Activated CD8-positive, alpha-beta memory T cell treated with anti-CD3 and anti-CD28 coated beads for 4 hours (primary cell): ENCODE results near the gene GLA.

Source experiments
- DNase-seq, 2 donors: peaks; one replicate each; pipeline ENCODE4 v3.0.0-alpha.2; 2020; ENCODE audit warnings: low read depth in 2 of 2

GLA gene

GRCh38 chrX:101357166-101357795, 50.4 kb downstream of the GLA start:
- no peak for DNase-seq

DNA sequence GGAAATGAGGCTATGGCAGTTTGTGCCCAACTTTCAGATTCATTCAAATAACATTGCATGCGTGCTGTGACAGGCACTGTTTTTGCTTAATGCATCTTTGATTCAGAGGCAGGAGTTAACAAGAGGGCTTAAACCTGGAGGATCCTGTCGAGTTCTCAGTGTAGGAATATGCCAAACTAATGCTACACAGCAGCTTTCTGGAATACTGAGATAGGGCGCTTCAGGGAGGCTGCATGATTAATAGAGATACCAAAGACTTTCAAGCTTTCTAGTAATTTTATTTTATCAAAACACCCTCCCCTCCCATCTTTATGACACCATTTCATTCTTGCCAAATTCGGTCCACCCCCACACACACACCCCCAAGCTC, 58.5 kb downstream of the GLA start:
- DNase-seq, result no peak

DNA sequence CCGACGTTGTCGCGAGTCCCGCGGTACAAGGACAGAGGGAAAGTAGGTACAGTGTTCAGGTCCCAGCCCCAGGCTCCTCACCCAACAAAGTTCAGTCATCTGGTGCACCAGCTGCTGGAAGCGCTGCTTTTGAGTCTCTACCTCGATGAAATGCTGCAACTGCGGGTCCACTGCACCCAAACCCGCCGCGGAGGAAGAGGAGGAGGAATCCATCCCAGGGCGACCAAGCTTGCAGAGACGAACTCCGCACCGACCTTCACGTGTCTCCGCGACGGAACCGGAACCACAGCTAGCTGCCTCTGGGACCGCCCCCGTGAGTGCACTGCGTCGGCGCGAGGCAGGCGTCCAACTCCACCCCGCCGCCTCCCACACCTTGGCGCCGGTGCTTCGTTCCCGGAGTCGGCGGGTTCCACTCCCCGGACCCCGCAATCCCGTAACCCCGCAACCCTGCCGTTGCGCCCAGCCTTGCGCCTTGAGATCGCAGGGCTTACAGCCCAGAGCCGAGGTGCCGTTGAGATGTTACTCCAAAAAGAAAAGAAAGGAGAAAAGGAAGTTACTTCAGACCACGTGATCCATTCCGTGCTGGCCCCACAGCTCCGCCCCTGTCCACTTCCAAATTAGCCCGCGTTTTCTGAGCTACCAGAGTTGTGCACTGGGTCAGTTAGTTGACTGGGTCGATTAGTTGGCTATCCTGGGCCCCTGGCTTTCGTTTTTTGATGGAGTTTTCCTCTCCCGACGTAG, 59.1 kb downstream of the GLA start, which contains the start of gene TIMM8A:
Gene TIMM8A, minus strand, starts transcription at position 291 of the 741 bp plus-strand sequence. Its CDS starts 78 bp downstream, at position 213.
- peak; percentile 48 to 64 for DNase-seq

- no peak for DNase-seq
These were observed 59.8 kb downstream of the GLA start for GRCh38 chrX:101347859-101348451.
